Inferior parietal cortex (tissue), 1 donor: ENCODE measurements around the gene OLFM1.
"Not testable (repeated sequence)": the region's sequence is repeated elsewhere in the genome, so short reads cannot be mapped to it uniquely, and the experiment has no call there.

Experiments used
- DNase-seq: peaks from one replicate; pipeline ENCODE4 v3.0.0-alpha.2; 2016; ENCODE audit errors: extremely low spot score

OLFM1 gene

GRCh38 chr9:135107581-135108235 is 20.2 kb downstream of the OLFM1 start:
- DNase-seq, result no peak

- no peak for DNase-seq
These were observed 21.5 kb downstream of the OLFM1 start for GRCh38 chr9:135108831-135109510.

DNA sequence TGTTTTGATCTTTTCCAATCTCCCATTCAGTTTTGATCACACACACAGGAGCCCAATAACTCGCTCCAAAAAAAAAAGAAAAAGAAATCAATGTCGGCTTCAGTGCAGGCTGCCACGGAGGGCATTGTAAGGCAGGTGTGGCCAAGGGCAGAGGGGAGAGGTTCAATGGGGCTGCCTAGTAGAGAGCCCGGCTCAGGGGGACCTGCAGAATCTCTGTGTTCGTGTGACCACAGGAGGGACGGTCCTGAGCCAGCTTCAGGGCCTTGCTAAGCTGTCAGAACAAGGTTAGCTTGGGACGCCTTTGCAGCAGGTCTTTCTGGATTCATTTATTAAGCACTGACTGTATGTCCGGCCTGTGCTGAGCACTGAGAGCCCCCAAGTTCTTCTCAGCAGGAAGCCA is 22.2 kb downstream of the OLFM1 start:
- no peak for DNase-seq

- DNase-seq, result no peak
These were observed 22.9 kb downstream of the OLFM1 start for GRCh38 chr9:135110416-135110815.

DNA sequence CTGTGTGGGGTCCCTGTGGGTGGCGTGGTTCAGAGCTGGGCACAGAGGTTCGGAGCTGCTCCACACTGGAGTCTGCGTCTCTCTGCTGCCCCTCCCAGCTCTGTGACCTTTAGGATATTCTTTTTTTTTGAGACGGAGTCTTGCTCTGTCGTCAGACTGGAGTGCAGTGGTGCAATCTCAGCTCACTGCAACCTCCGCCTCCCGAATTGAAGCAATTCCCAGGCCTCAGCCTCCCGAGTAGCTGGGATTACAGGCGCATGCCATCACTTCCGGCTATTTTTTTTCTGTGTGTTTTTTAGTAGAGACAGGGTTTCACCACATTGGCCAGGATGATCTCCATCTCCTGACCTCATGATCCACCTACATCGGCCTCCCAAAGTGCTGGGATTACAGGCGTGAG is 24.1 kb downstream of the OLFM1 start:
- not testable (repeated sequence) for DNase-seq

- no peak for DNase-seq
These were observed 28.9 kb downstream of the OLFM1 start for GRCh38 chr9:135116371-135116770.

GRCh38 chr9:135116881-135117280 is 29.4 kb downstream of the OLFM1 start:
- DNase-seq, result no peak

GRCh38 chr9:135117281-135117680 is 29.8 kb downstream of the OLFM1 start:
- DNase-seq, result no peak

GRCh38 chr9:135119496-135120064 is 32.1 kb downstream of the OLFM1 start:
- no peak for DNase-seq

GRCh38 chr9:135120249-135120648 is 32.8 kb downstream of the OLFM1 start:
- DNase-seq, result no peak

DNA sequence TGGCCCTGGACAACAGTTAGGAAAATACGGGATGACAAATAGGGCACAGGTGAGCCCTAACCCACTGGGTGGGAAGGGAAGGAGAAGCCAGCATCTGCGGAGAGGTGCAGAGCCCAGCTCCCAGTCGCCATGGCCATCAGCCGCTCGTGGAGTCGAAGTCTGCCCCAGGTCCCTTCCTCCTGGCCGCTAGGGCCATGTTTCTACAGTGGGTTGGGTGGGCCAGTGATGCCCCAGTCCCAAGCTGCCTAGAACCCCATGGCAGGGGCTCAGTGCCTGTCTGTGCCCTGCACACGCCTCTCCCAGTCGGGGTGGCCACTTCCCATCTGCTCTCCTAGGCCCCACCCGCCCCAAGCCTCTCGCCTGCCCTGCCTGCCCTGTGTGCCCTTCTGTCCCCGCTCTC is 34.8 kb downstream of the OLFM1 start:
- no peak for DNase-seq

- no peak for DNase-seq
These were observed 35.8 kb downstream of the OLFM1 start for GRCh38 chr9:135123126-135123772.

GRCh38 chr9:135123773-135124134 is 36.3 kb downstream of the OLFM1 start:
- DNase-seq, result no peak

- no peak for DNase-seq
These were observed 39.2 kb downstream of the OLFM1 start for GRCh38 chr9:135126451-135127187.

- no peak for DNase-seq
These were observed 40.5 kb downstream of the OLFM1 start for GRCh38 chr9:135127718-135128670.

DNA sequence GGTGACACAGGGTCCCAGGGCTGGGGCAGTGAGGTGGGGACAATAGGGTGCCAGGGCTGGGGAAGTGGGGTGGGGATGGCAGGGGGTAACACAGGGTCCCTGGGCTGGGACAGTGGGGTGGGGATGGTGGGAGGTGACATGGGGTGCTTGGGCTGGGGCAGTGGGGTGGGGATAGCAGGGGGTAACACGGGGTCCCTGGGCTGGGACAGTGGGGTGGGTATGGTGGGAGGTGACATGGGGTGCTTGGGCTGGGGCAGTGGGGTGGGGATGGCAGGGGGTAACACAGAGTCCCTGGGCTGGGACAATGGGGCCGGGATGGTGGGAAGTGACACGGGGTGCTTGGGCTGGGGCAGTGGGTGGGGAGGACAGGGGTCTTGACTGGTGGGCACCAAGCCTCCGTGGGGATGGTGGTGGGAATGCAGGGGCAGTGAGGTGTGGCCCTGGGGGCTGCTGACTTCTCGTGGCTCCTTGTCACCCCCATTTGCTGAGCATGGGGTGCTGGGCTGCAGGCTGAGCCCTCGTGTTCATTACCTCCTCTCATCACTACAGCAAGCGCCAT is 41.7 kb downstream of the OLFM1 start:
- no peak for DNase-seq

DNA sequence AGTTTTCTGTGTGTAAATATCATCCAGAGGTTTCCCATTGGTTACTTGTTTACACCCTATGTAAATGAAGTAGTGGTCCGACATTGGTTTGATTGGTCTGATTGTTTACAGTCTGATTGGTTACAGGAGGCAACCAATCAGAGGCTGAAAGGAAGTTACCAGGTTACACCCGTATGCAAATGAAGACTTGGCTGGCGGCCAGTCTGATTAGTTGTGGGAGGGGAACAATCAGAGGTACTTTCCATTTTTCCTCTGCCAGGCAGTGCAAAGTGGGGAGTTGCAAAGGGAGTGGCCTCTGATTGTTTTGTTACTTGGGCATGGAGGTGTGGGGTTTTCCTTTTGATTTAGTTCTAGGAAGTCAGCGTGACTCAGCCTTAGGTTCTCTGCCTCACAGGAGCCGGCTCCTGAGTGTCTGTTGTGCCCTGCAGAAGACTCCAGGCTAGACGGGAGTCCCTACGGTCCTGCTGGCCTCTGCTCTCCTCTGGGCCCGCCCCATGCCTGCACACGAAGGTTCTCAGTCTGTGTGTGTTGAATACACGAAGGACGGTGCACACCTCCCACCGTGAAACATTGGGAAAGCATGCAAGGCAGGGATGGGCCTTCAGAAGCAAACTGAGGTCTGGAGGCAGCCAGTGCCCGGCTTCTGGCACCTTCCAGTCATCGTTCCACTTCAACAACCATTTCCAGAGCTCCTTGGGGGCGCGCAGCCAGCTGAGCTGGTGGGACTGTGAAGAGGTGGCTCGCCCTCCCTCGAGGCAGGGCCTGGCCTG is 42.9 kb downstream of the OLFM1 start:
- DNase-seq, result no peak

- DNase-seq, result no peak
These were observed 44.0 kb downstream of the OLFM1 start for GRCh38 chr9:135131488-135131887.

- DNase-seq, result no peak
These were observed 44.5 kb downstream of the OLFM1 start for GRCh38 chr9:135132008-135132407.
